Measurements from ENCODE around the gene ADCY4. TPM values are rescaled to one million over a fixed set of nuclear protein-coding genes. Genes with fewer than 3 reads are reported as not detected.

ADCY4 gene
- total and polyA plus RNA-seq, 10 of the 15 experiments (the other 5 are each of a cell fraction or from before 2014, with no cell fraction given): 0.05 to 0.87 (median 0.21) TPM; not detected in 1

- TF ChIP-seq IRF3 (IDR thresholded peaks at IDR 0.05) (no peak), NR2C2 (IDR thresholded peaks at IDR 0.05; ENCODE audit: borderline replicate concordance, control insufficient read depth, insufficient read length, low read depth) (no peak), EED (IDR thresholded peaks at IDR 0.05; ENCODE audit: low read depth) (no peak), BHLHE40 (IDR thresholded peaks at IDR 0.05; ENCODE audit: borderline replicate concordance in 1 of 2, low read depth in 2 of 2, low read length in 1 of 2) (peak; percentile 31 to 86; a peak in 3 of 4 replicates), USF1 (IDR thresholded peaks at IDR 0.05; ENCODE audit: borderline replicate concordance, extremely low read length, insufficient read depth, low read depth, low read length) (no peak), BRCA1 (IDR thresholded peaks at IDR 0.05; ENCODE audit: low read depth, low read length) (no peak), E2F4 (IDR thresholded peaks at IDR 0.05; ENCODE audit: low read depth, low read length) (no peak), RFX5 (IDR thresholded peaks at IDR 0.05; ENCODE audit: low read depth, low read length) (no peak), RBBP5 (conservative IDR thresholded peaks at IDR 0.05) (no peak), SMC3 (IDR thresholded peaks at IDR 0.05; ENCODE audit: borderline replicate concordance, low read length) (no peak), SRF (IDR thresholded peaks at IDR 0.05; ENCODE audit: low read depth in 2 of 2, low read length in 2 of 2) (no peak), RELB (IDR thresholded peaks at IDR 0.05; ENCODE audit: low read depth) (peak; percentile 40; the same call in 1 of the 2 replicates), ZBTB4 (CRISPR knock-in tag; IDR thresholded peaks at IDR 0.05) (no peak), SUZ12 (IDR thresholded peaks at IDR 0.05; ENCODE audit: unreplicated experiment) (no peak), CTCF (IDR thresholded peaks at IDR 0.05 in 2 of 3, conservative IDR thresholded peaks at IDR 0.05 in 1 of 3; ENCODE audit: control insufficient read depth in 2 of 3, extremely low read depth in 1 of 3, insufficient read depth in 1 of 3, low read depth in 3 of 3, low read length in 3 of 3) (no peak), ZNF274 (IDR thresholded peaks at IDR 0.05; ENCODE audit: insufficient read depth, insufficient read length) (no peak), NFYA (IDR thresholded peaks at IDR 0.05; ENCODE audit: borderline replicate concordance, low read depth, low read length) (no peak), RAD21 (IDR thresholded peaks at IDR 0.05; ENCODE audit: insufficient read depth, low read depth, low read length) (no peak), SP1 (IDR thresholded peaks at IDR 0.05; ENCODE audit: low read depth, low read length) (no peak)
Observed at GRCh38 chr14:24368562-24369252, 33.8 kb upstream of the ADCY4 start (continued).
